MCF 10A (cell line): ENCODE measurements around the gene CISD3. TPM values are rescaled to one million over a fixed set of nuclear protein-coding genes. Genes with fewer than 3 reads are reported as not detected.

Experiments used
- Bru-seq: library from RNA; stranded (reverse); fragments of 400-500 nt; gene quantifications from one replicate; lab custom pipeline; 2021; lab: Mats Ljungman, UMichigan
- BruChase-seq, 2 experiments: library from RNA; stranded (reverse); fragments of 400-500 nt; gene quantifications; one replicate each; lab custom pipeline; 2021; lab: Mats Ljungman, UMichigan
- BruUV-seq: library from RNA; stranded (reverse); fragments of 400-500 nt; replicated peaks from 2 replicates; lab custom pipeline; 2021; lab: Mats Ljungman, UMichigan
- CTCF ChIA-PET: fragments of 300-600 bp; sonication (Branson Sonifier 250); formaldehyde crosslinking; extraction: SDS; loops from one replicate; lab custom pipeline; 2021; ENCODE audit warnings: antibody characterized with exemption, inconsistent platforms; lab: Yijun Ruan, JAX
- POLR2A ChIA-PET: fragments of 300-600, 350-650 bp; sonication (Branson Sonifier 250); formaldehyde crosslinking; extraction: SDS; loops from one replicate; lab custom pipeline; 2020; ENCODE audit warnings: antibody characterized with exemption, inconsistent platforms; lab: Yijun Ruan, JAX
- DNase-seq: peaks from one replicate; pipeline ENCODE4 v3.0.0-alpha.2; 2018; ENCODE audit not compliant: unreplicated experiment
- H3K27ac Mint-ChIP-seq: one replicate; pipeline ENCODE4 v1.8.0; 2022; ENCODE audit warnings: mild to moderate bottlenecking, low read depth, mixed read lengths; ENCODE audit not compliant: unreplicated experiment
- H3K27me3 Mint-ChIP-seq: one replicate; pipeline ENCODE4 v1.8.0; 2022; ENCODE audit warnings: mixed read lengths; ENCODE audit not compliant: insufficient read depth, unreplicated experiment
- H3K36me3 Mint-ChIP-seq: one replicate; pipeline ENCODE4 v1.8.0; 2022; ENCODE audit warnings: mild to moderate bottlenecking, moderate library complexity, mixed read lengths; ENCODE audit not compliant: insufficient read depth, unreplicated experiment
- H3K4me1 Mint-ChIP-seq: one replicate; pipeline ENCODE4 v1.8.0; 2022; ENCODE audit warnings: mixed read lengths; ENCODE audit not compliant: insufficient read depth, unreplicated experiment
- H3K4me3 Mint-ChIP-seq: one replicate; pipeline ENCODE4 v1.8.0; 2022; ENCODE audit warnings: mild to moderate bottlenecking, moderate library complexity, mixed read lengths; ENCODE audit not compliant: unreplicated experiment
- H3K9me3 Mint-ChIP-seq: one replicate; pipeline ENCODE4 v1.8.0; 2022; ENCODE audit warnings: mixed read lengths; ENCODE audit not compliant: unreplicated experiment
- intact Hi-C: fragments of 100-400 bp; cut with micrococcal nuclease; formaldehyde crosslinking; loops from 2 replicates; pipeline ENCODE4 v1.14.1; 2022
- long read RNA-seq: library from polyadenylated mRNA; stranded (forward); transcript quantifications from one replicate; pipeline ENCODE4 v2.0.0, GENCODE V29; 2022
- total RNA-seq: library from RNA; stranded (reverse); gene quantifications from 2 replicates; pipeline ENCODE4 v1.2.3, GENCODE V29; 2022
- TF ChIP-seq, protein P1 (sequence below): fragments of 200-600 bp; IDR thresholded peaks from one replicate; pipeline ENCODE4 v1.8.0; 2022; ENCODE audit warnings: antibody characterized with exemption, mild to moderate bottlenecking; ENCODE audit not compliant: unreplicated experiment

CISD3 gene, protein sequence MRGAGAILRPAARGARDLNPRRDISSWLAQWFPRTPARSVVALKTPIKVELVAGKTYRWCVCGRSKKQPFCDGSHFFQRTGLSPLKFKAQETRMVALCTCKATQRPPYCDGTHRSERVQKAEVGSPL
- total RNA-seq (36.8 and 42.0 TPM in 2 replicates), Bru-seq, nascent RNA (percentile 54 among the genes with signal in this experiment), BruChase-seq, experiment 1, labeled RNA remaining after a 6-hour chase (percentile 55 among the genes with signal in this experiment), BruChase-seq, experiment 2, labeled RNA remaining after a 2-hour chase (percentile 47 among the genes with signal in this experiment)
- long read RNA-seq, transcript CISD3-206 (3 exons, 2,326 nt): minor isoform, 8 of 119 reads
- long read RNA-seq, transcript CISD3-204 (4 exons, 2,074 nt): major isoform, 105 of 119 reads
- long read RNA-seq, partial matches to known transcripts: 4 of 119 reads
- long read RNA-seq, other reads (novel, unspliced or antisense): 2 of 119 reads

GRCh38 chr17:38729886-38730525, at the start of gene CISD3:
TSS of gene CISD3 (plus strand) at chr17:38730341. CDS start at chr17:38730359, 18 bp downstream.
- H3K9me3 Mint-ChIP-seq: no peaks in the 10 kb centered on the region
- peak within 1 kb of the TSS; percentile 87 for H3K4me3 Mint-ChIP-seq
- TF ChIP-seq, protein P1, sequence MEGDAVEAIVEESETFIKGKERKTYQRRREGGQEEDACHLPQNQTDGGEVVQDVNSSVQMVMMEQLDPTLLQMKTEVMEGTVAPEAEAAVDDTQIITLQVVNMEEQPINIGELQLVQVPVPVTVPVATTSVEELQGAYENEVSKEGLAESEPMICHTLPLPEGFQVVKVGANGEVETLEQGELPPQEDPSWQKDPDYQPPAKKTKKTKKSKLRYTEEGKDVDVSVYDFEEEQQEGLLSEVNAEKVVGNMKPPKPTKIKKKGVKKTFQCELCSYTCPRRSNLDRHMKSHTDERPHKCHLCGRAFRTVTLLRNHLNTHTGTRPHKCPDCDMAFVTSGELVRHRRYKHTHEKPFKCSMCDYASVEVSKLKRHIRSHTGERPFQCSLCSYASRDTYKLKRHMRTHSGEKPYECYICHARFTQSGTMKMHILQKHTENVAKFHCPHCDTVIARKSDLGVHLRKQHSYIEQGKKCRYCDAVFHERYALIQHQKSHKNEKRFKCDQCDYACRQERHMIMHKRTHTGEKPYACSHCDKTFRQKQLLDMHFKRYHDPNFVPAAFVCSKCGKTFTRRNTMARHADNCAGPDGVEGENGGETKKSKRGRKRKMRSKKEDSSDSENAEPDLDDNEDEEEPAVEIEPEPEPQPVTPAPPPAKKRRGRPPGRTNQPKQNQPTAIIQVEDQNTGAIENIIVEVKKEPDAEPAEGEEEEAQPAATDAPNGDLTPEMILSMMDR: peak; percentile 41
- POLR2A ChIA-PET: interaction anchor here (0.8 to 3.2 kb wide), 11 partner anchors 11 to 68 kb away, joined by 3 to 46 read pairs (median 11); partner anchors contain the start of genes MLLT6 and PSMB3
- peak within 1 kb of the TSS; percentile 87 for H3K27ac Mint-ChIP-seq
- no TSS peak for BruUV-seq
- peaks cover 18% of the 10 kb centered on the region for H3K4me1 Mint-ChIP-seq
- no peaks in the 10 kb centered on the region for H3K27me3 Mint-ChIP-seq
- peak; percentile 81 for DNase-seq
- CTCF ChIA-PET: interaction anchor here (0.6 to 2.1 kb wide), 8 partner anchors 8 to 61 kb away, joined by 3 to 13 read pairs (median 4); no protein-coding TSS in a partner anchor
- intact Hi-C loops: loop anchor here (1.0 kb wide), 1 partner anchor 53 kb away; no protein-coding TSS in a partner anchor
- peaks cover 28% of the 10 kb centered on the region for H3K36me3 Mint-ChIP-seq

DNA sequence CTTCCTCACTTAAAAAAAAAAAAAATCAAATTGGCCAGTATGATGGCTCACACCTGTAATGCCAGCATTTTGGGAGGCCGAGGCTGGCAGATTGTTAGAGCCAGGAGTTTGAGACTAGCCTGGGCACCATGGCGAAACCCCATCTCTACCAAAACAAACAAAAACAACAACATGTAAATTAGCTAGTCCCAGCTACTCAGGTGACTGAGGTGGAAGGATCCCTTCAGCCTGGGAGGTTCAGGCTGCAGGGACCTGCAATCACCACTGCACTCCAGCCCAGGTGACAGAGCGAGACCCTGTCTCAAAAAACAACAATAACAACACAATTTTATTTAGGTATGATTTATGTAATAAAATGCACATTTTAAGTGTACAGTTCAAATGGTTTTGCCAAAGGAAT, 49.0 kb upstream of the CISD3 start:
- CTCF ChIA-PET: interaction anchor here (1.0 kb wide), 1 partner anchor 54 kb away, joined by 4 read pairs; no protein-coding TSS in a partner anchor
- Mint-ChIP-seq H3K36me3 (no peaks in the 10 kb centered on the region), H3K27ac (no peak overlapping the region), H3K4me3 (no peak overlapping the region), H3K4me1 (peaks cover 8% of the 10 kb centered on the region), H3K9me3 (no peaks in the 10 kb centered on the region), H3K27me3 (peaks cover 7% of the 10 kb centered on the region)
- intact Hi-C loops: no loop called here
- TF ChIP-seq, protein P1: no peak
- DNase-seq: no peak
- BruUV-seq: no TSS peak
- POLR2A ChIA-PET: no interaction called here

DNA sequence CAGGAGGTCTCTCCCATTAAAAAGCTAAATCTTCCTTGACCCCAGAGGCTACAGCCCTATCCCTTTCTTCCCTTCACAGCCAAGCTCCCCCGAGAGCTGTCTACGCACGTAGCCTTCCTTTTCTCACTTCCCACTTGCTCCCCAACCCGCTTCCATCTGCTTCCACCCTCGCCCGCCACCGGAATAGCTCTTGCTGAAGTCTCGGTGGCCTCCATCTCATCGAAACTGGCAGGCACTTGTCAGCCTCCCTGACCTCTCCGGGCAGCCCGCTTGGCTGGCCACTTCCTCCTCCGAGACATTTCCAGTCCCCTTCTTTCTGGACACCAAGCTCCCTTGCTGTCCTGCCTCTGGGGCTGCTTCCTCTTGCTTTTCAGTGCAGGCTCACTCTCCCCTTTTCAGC, 44.6 kb upstream of the CISD3 start:
- no peak overlapping the region for H3K4me3 Mint-ChIP-seq
- H3K36me3 Mint-ChIP-seq: no peaks in the 10 kb centered on the region
- no peaks in the 10 kb centered on the region for H3K9me3 Mint-ChIP-seq
- TF ChIP-seq, protein P1: no peak
- peaks cover 7% of the 10 kb centered on the region for H3K4me1 Mint-ChIP-seq
- H3K27ac Mint-ChIP-seq: no peak overlapping the region
- DNase-seq: no peak
- CTCF ChIA-PET: no interaction called here
- POLR2A ChIA-PET: interaction anchor here (1.3 kb wide), 1 partner anchor 9 kb away, joined by 4 read pairs; no protein-coding TSS in a partner anchor
- intact Hi-C loops: no loop called here
- H3K27me3 Mint-ChIP-seq: peaks cover 11% of the 10 kb centered on the region
- BruUV-seq: no TSS peak
